Osteocyte (in vitro differentiated cells): ENCODE data around the gene GCNT2. TPM values are rescaled to one million over a fixed set of nuclear protein-coding genes. Genes with fewer than 3 reads are reported as not detected.

Experiments
- DNase-seq: peaks from one replicate; pipeline ENCODE4 v3.0.0; 2021; ENCODE audit warnings: mixed read lengths; ENCODE audit not compliant: unreplicated experiment; ENCODE audit errors: extremely low spot score
- H3K27ac Mint-ChIP-seq: one replicate; pipeline ENCODE4 v1.8.0; 2021; ENCODE audit warnings: mild to moderate bottlenecking, mixed read lengths; ENCODE audit not compliant: unreplicated experiment
- H3K27me3 Mint-ChIP-seq: one replicate; pipeline ENCODE4 v1.8.0; 2021; ENCODE audit warnings: mixed read lengths; ENCODE audit not compliant: unreplicated experiment
- H3K36me3 Mint-ChIP-seq: one replicate; pipeline ENCODE4 v1.8.0; 2021; ENCODE audit warnings: mixed read lengths; ENCODE audit not compliant: unreplicated experiment
- H3K4me1 Mint-ChIP-seq: one replicate; pipeline ENCODE4 v1.8.0; 2021; ENCODE audit warnings: mixed read lengths; ENCODE audit not compliant: unreplicated experiment
- H3K4me3 Mint-ChIP-seq: one replicate; pipeline ENCODE4 v1.8.0; 2021; ENCODE audit warnings: mild to moderate bottlenecking, moderate library complexity, mixed read lengths; ENCODE audit not compliant: unreplicated experiment
- H3K9me3 Mint-ChIP-seq: one replicate; pipeline ENCODE4 v1.8.0; 2021; ENCODE audit warnings: mixed read lengths; ENCODE audit not compliant: unreplicated experiment
- total RNA-seq: library from RNA; stranded (reverse); gene quantifications from 2 replicates; pipeline ENCODE4 v1.2.1, GENCODE V29; 2021
- TF ChIP-seq, protein P1 (sequence below): fragments of 200-600 bp; sonication (generic); IDR thresholded peaks from 2 replicates; pipeline ENCODE4 v1.5.0; 2021; ENCODE audit warnings: antibody characterized with exemption, mild to moderate bottlenecking, moderate library complexity

Gene GCNT2
- total RNA-seq, 1 donor from 2014 or later: 0.19 TPM

DNA sequence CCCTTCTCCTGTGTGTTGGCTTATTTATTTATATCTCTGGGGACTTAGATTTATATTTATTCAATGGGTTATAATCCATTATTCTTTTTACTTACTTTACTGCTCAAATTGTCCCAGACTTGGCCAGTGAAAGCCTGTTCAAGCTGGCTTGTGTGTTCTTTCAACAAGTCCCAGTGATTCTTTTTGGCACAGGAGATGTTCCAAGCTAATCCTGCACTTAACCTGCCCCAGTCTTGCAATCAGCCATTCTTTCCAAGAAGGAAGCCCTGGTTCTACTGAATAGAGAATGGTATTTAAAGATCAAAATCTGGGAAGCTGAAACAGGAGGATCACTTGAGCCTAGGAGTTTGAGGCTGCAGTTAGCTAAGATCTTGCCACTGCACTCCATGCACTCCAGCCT, 26.7 kb downstream of the GCNT2 start:
- Mint-ChIP-seq H3K9me3 (no peaks in the 10 kb centered on the region), H3K27ac (no peak overlapping the region), H3K27me3 (peaks cover 14% of the 10 kb centered on the region), H3K4me3 (no peak overlapping the region), H3K36me3 (no peaks in the 10 kb centered on the region), H3K4me1 (peaks cover 5% of the 10 kb centered on the region)
- TF ChIP-seq, protein P1, sequence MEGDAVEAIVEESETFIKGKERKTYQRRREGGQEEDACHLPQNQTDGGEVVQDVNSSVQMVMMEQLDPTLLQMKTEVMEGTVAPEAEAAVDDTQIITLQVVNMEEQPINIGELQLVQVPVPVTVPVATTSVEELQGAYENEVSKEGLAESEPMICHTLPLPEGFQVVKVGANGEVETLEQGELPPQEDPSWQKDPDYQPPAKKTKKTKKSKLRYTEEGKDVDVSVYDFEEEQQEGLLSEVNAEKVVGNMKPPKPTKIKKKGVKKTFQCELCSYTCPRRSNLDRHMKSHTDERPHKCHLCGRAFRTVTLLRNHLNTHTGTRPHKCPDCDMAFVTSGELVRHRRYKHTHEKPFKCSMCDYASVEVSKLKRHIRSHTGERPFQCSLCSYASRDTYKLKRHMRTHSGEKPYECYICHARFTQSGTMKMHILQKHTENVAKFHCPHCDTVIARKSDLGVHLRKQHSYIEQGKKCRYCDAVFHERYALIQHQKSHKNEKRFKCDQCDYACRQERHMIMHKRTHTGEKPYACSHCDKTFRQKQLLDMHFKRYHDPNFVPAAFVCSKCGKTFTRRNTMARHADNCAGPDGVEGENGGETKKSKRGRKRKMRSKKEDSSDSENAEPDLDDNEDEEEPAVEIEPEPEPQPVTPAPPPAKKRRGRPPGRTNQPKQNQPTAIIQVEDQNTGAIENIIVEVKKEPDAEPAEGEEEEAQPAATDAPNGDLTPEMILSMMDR: no peak
- DNase-seq: no peak

DNA sequence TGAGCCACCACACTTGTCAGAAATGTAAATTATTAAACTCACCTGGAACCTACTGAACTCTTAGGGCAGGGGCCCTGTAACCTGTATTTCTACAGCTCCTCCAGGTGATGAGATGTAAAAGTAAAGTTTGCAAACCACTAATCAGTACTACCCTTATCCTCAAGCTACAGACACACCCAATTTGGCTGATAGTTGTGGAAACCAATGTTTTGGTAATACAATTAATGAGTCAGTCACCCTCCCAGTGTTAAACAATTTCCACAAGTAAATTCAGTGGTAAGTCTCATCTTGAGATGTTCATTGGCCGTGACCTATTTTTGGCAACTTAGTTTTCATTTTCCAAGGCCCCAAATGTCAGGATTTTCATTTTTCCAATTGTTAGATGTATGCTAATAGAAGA, 29.6 kb downstream of the GCNT2 start:
- H3K27ac Mint-ChIP-seq: no peak overlapping the region
- H3K4me3 Mint-ChIP-seq: no peak overlapping the region
- no peaks in the 10 kb centered on the region for H3K36me3 Mint-ChIP-seq
- H3K4me1 Mint-ChIP-seq: peaks cover 14% of the 10 kb centered on the region
- no peak for DNase-seq
- TF ChIP-seq, protein P1: no peak
- no peaks in the 10 kb centered on the region for H3K9me3 Mint-ChIP-seq
- H3K27me3 Mint-ChIP-seq: peaks cover 17% of the 10 kb centered on the region

DNA sequence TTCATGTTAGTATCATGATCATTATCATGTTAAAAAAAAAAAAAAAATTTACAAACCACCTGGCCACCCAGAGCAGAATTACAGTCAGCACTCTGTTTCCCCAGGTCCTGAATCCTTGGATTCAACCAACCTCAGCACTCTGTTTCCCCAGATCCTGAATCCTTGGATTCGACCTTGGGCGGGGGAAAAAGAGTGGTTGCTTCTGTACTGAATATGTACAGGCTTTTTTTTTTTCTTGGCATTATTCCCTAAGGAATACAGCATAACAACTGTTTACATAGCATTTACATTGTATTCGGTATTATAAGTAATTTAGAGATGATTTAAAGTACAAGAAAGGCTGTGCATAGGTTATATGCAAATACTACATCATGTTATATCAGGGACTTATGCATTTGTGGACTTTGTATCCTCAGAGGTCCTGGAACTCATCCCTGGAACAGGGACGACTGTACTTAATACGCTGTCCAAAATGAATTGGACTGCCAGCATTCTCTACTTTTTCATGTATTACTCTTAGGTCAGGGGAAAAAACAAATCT, 31.2 kb downstream of the GCNT2 start:
- Mint-ChIP-seq H3K36me3 (no peaks in the 10 kb centered on the region), H3K4me3 (no peak overlapping the region), H3K9me3 (no peaks in the 10 kb centered on the region), H3K27ac (no peak overlapping the region), H3K4me1 (peaks cover 23% of the 10 kb centered on the region), H3K27me3 (peaks cover 13% of the 10 kb centered on the region)
- DNase-seq: no peak
- TF ChIP-seq, protein P1: no peak

DNA sequence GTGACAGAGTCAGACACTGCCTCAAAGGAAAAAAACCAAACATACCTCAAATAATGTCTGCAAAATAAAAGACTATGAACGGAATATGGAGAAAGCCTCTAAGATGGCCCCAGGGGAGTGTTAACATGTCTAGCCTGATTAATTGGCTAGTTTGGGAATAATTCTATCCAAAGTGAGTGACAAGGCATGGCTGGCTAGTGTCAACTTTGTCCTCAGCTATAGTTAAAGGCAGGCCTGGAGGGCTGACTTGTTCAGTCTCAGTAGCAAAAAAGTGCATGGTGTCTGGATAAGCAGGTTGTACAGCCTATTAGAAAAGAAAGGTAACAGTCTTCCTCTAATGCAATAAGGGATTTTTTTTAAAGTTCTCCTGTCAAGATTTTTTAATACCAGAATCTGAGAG, 32.7 kb downstream of the GCNT2 start:
- no peak overlapping the region for H3K4me3 Mint-ChIP-seq
- H3K27ac Mint-ChIP-seq: no peak overlapping the region
- TF ChIP-seq, protein P1: no peak
- no peaks in the 10 kb centered on the region for H3K36me3 Mint-ChIP-seq
- no peaks in the 10 kb centered on the region for H3K9me3 Mint-ChIP-seq
- DNase-seq: no peak
- H3K4me1 Mint-ChIP-seq: peaks cover 23% of the 10 kb centered on the region
- H3K27me3 Mint-ChIP-seq: peaks cover 19% of the 10 kb centered on the region

DNA sequence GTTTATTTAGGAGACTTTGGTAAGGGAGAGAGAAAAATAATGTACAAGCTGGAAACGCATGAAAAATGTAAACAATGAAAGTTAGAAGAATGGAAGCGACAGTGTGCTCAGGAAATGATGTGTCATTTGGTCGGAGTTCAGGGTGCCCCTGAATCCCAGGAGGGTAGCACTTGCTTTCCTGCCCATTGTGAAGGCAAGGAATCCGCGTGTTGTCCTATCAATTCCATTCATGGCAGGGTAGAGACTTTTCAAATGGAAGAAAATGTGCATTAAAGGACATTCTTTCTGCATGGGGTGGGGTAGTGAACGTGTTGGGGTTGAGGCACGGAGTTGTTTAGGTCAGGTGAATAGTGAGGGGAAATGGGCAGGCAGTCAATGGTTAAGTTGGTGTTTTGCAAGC, 33.7 kb downstream of the GCNT2 start:
- H3K27me3 Mint-ChIP-seq: peaks cover 21% of the 10 kb centered on the region
- DNase-seq: no peak
- H3K4me3 Mint-ChIP-seq: no peak overlapping the region
- peaks cover 23% of the 10 kb centered on the region for H3K4me1 Mint-ChIP-seq
- H3K9me3 Mint-ChIP-seq: no peaks in the 10 kb centered on the region
- no peaks in the 10 kb centered on the region for H3K36me3 Mint-ChIP-seq
- TF ChIP-seq, protein P1: no peak
- H3K27ac Mint-ChIP-seq: no peak overlapping the region
